Activated CD4-positive, alpha-beta T cell treated with anti-CD3 and anti-CD28 coated beads for 36 hours (primary cell): ENCODE results near the gene CKS1B. TPM values are rescaled to one million over a fixed set of nuclear protein-coding genes. Genes with fewer than 3 reads are reported as not detected.
A peak's percentile ranks its signal among the peaks of the same experiment; 100 is the strongest.
"Not testable (repeated sequence)": the region's sequence is repeated elsewhere in the genome, so short reads cannot be mapped to it uniquely, and the experiment has no call there.

Experiments
- ATAC-seq: fragments of 200-7000 bp; cut with Tn5 transposase; one replicate; pipeline ENCODE4 v1.10.0; 2021; ENCODE audit warnings: mild to moderate bottlenecking, moderate library complexity
- CTCF ChIA-PET: fragments of 350-600 bp; sonication (Branson Sonifier 250); formaldehyde crosslinking; loops from one replicate; lab custom pipeline; 2021; ENCODE audit warnings: antibody characterized with exemption; lab: Charles Lee
- POLR2A ChIA-PET: fragments of 350-600 bp; sonication (Branson Sonifier 250); formaldehyde crosslinking; loops from one replicate; lab custom pipeline; 2021; ENCODE audit warnings: antibody characterized with exemption, inconsistent platforms; lab: Charles Lee
- DNase-seq: peaks from one replicate; pipeline ENCODE4 v3.0.0-alpha.2; 2020
- H3K27ac Mint-ChIP-seq: one replicate; pipeline ENCODE4 v1.8.0; 2021; ENCODE audit warnings: mixed read lengths
- H3K27me3 Mint-ChIP-seq: one replicate; pipeline ENCODE4 v1.8.0; 2021; ENCODE audit warnings: mixed read lengths
- H3K36me3 Mint-ChIP-seq: one replicate; pipeline ENCODE4 v1.8.0; 2021; ENCODE audit warnings: low read depth, mixed read lengths
- H3K4me1 Mint-ChIP-seq: one replicate; pipeline ENCODE4 v1.8.0; 2021; ENCODE audit warnings: mixed read lengths
- H3K4me3 Mint-ChIP-seq: one replicate; pipeline ENCODE4 v1.8.0; 2021; ENCODE audit warnings: mild to moderate bottlenecking, moderate library complexity, mixed read lengths
- H3K9me3 Mint-ChIP-seq: one replicate; pipeline ENCODE4 v1.8.0; 2021; ENCODE audit warnings: low read depth, mixed read lengths
- intact Hi-C, 2 experiments: fragments of 100-400 bp; cut with DNase I in 1 of 2; cut with micrococcal nuclease in 1 of 2; formaldehyde crosslinking; loops; one replicate each; pipeline versions ENCODE4 v1.14.2 to v1.15.1; 2022 to 2024; cut with DNase I, micrococcal nuclease
- total RNA-seq, 2 experiments: library from RNA; stranded (reverse); gene quantifications; one replicate each; pipeline ENCODE4 v1.2.3, GENCODE V29; 2021

Gene CKS1B
- total RNA-seq, 2 experiments from 2014 or later = 190 to 196 TPM

- Mint-ChIP-seq H3K4me3 (no peak overlapping the region), H3K9me3 (no peaks in the 10 kb centered on the region), H3K36me3 (peaks cover 31% of the 10 kb centered on the region), H3K27me3 (no peaks in the 10 kb centered on the region), H3K27ac (no peak overlapping the region), H3K4me1 (peaks cover 25% of the 10 kb centered on the region)
- intact Hi-C loops = loop anchor here (1.0 to 5.0 kb wide), 10 partner anchors 10 to 188 kb away; partner anchors contain the start of genes ADAM15 (in 2 of the 2), CKS1B (in 2 of the 2), KRTCAP2 (in 1 of the 2) and PYGO2 (in 1 of the 2)
- ATAC-seq (no peak), DNase-seq (peak; percentile 32)
- ChIA-PET POLR2A (interaction anchor here (0.6 to 2.5 kb wide), 6 partner anchors 10 to 99 kb away, joined by 3 to 10 read pairs (median 4); partner anchors contain the start of gene PYGO2), CTCF (interaction anchor here (0.5 to 6.5 kb wide), 17 partner anchors 12 to 649 kb away, joined by 3 to 82 read pairs (median 4); partner anchors contain the start of genes LENEP and PBXIP1)
These were observed 9.4 kb downstream of the CKS1B start for GRCh38 chr1:154983776-154984466.

- ATAC-seq, H3K27me3 Mint-ChIP-seq, H3K27ac Mint-ChIP-seq, intact Hi-C loops, H3K9me3 Mint-ChIP-seq, DNase-seq, H3K4me3 Mint-ChIP-seq: not testable (repeated sequence)
- POLR2A ChIA-PET = interaction anchor here (0.8 kb wide), 1 partner anchor 10 kb away, joined by 6 read pairs; no protein-coding TSS in a partner anchor
- H3K36me3 Mint-ChIP-seq = peaks cover 26% of the 10 kb centered on the region
- H3K4me1 Mint-ChIP-seq = peaks cover 23% of the 10 kb centered on the region
- CTCF ChIA-PET = interaction anchor here (1.1 to 6.5 kb wide), 3 partner anchors 10 to 25 kb away, joined by 3 to 82 read pairs (median 4); partner anchors contain the start of genes LENEP and PYGO2
These were observed 12.3 kb downstream of the CKS1B start for GRCh38 chr1:154986736-154987135.

- ATAC-seq (no peak), DNase-seq (no peak)
- no peaks in the 10 kb centered on the region for H3K9me3 Mint-ChIP-seq
- no peak overlapping the region for H3K4me3 Mint-ChIP-seq
- no peaks in the 10 kb centered on the region for H3K27me3 Mint-ChIP-seq
- intact Hi-C loops = no loop called here
- CTCF ChIA-PET = interaction anchor here (1.2 to 2.2 kb wide), 2 partner anchors 11 to 26 kb away, joined by 3 to 9 read pairs; partner anchors contain the start of gene PYGO2
- POLR2A ChIA-PET = no interaction called here
- H3K36me3 Mint-ChIP-seq = peaks cover 24% of the 10 kb centered on the region
- H3K27ac Mint-ChIP-seq = no peak overlapping the region
- H3K4me1 Mint-ChIP-seq = peaks cover 21% of the 10 kb centered on the region
These were observed 12.8 kb downstream of the CKS1B start for GRCh38 chr1:154987326-154987725.

- intact Hi-C loops = no loop called here
- peaks cover 19% of the 10 kb centered on the region for H3K4me1 Mint-ChIP-seq
These were observed 13.8 kb downstream of the CKS1B start for GRCh38 chr1:154988058-154988954.

GRCh38 chr1:154989195-154989860, 14.8 kb downstream of the CKS1B start:
- ChIA-PET POLR2A (no interaction called here), CTCF (interaction anchor here (1.0 to 2.2 kb wide), 2 partner anchors 9 to 27 kb away, joined by 3 to 9 read pairs; no protein-coding TSS in a partner anchor)
- H3K36me3 Mint-ChIP-seq = peaks cover 23% of the 10 kb centered on the region
- DNase-seq (no peak), ATAC-seq (no peak)
- no peak overlapping the region for H3K27ac Mint-ChIP-seq
- no peaks in the 10 kb centered on the region for H3K27me3 Mint-ChIP-seq
- H3K4me1 Mint-ChIP-seq = peaks cover 15% of the 10 kb centered on the region
- H3K9me3 Mint-ChIP-seq = no peaks in the 10 kb centered on the region
- intact Hi-C loops = no loop called here
- no peak overlapping the region for H3K4me3 Mint-ChIP-seq

More at GRCh38 chr1:154988058-154988954, 13.8 kb downstream of the CKS1B start:
- ATAC-seq (no peak), DNase-seq (peak; percentile 32)
- no peak overlapping the region for H3K4me3 Mint-ChIP-seq
- H3K36me3 Mint-ChIP-seq = peaks cover 23% of the 10 kb centered on the region
- no peak overlapping the region for H3K27ac Mint-ChIP-seq
- H3K27me3 Mint-ChIP-seq = no peaks in the 10 kb centered on the region
- CTCF ChIA-PET = interaction anchor here (1.0 to 2.2 kb wide), 5 partner anchors 10 to 52 kb away, joined by 3 to 9 read pairs (median 3); partner anchors contain the start of gene PYGO2
- no peaks in the 10 kb centered on the region for H3K9me3 Mint-ChIP-seq
- POLR2A ChIA-PET = interaction anchor here (0.7 kb wide), 1 partner anchor 9 kb away, joined by 3 read pairs; no protein-coding TSS in a partner anchor

GRCh38 chr1:154990276-154990675, 15.8 kb downstream of the CKS1B start:
- POLR2A ChIA-PET = interaction anchor here (0.6 kb wide), 1 partner anchor 234 kb away, joined by 3 read pairs; no protein-coding TSS in a partner anchor
- DNase-seq (no peak), ATAC-seq (no peak)
- Mint-ChIP-seq H3K4me3 (no peak overlapping the region), H3K9me3 (no peaks in the 10 kb centered on the region), H3K4me1 (peaks cover 9% of the 10 kb centered on the region), H3K36me3 (peaks cover 20% of the 10 kb centered on the region), H3K27ac (no peak overlapping the region), H3K27me3 (no peaks in the 10 kb centered on the region)
- intact Hi-C loops = no loop called here
- CTCF ChIA-PET = no interaction called here

- ATAC-seq = peak; percentile 14
- Mint-ChIP-seq H3K27ac (no peak overlapping the region), H3K27me3 (no peaks in the 10 kb centered on the region), H3K36me3 (peaks cover 13% of the 10 kb centered on the region), H3K4me3 (no peak overlapping the region), H3K4me1 (peaks cover 23% of the 10 kb centered on the region), H3K9me3 (no peaks in the 10 kb centered on the region)
- intact Hi-C loops = no loop called here
- POLR2A ChIA-PET = interaction anchor here (0.7 to 1.3 kb wide), 2 partner anchors 19 to 37 kb away, joined by 3 to 4 read pairs; partner anchors contain the start of gene PBXIP1
- peak; percentile 24 for DNase-seq
- CTCF ChIA-PET = interaction anchor here (1.3 to 8.6 kb wide), 3 partner anchors 9 to 92 kb away, joined by 3 to 82 read pairs (median 6); partner anchors contain the start of gene FLAD1
These were observed 18.5 kb downstream of the CKS1B start for GRCh38 chr1:154992721-154993571.

- DNase-seq = no peak
- H3K4me3 Mint-ChIP-seq = no peak within 1 kb of the TSS
- H3K27me3 Mint-ChIP-seq = no peaks in the 10 kb centered on the region
- peaks cover 26% of the 10 kb centered on the region for H3K4me1 Mint-ChIP-seq
- H3K36me3 Mint-ChIP-seq = peaks cover 9% of the 10 kb centered on the region
- intact Hi-C loops = no loop called here
- ChIA-PET CTCF (interaction anchor here (0.7 to 8.6 kb wide), 8 partner anchors 10 to 907 kb away, joined by 3 to 82 read pairs (median 4); partner anchors contain the start of gene FLAD1), POLR2A (interaction anchor here (1.1 to 1.3 kb wide), 2 partner anchors 14 to 20 kb away, joined by 3 to 4 read pairs; no protein-coding TSS in a partner anchor)
- no peak within 1 kb of the TSS for H3K27ac Mint-ChIP-seq
- no peaks in the 10 kb centered on the region for H3K9me3 Mint-ChIP-seq
- no peak for ATAC-seq
These were observed 19.2 kb downstream of the CKS1B start, which contains the start of gene LENEP for GRCh38 chr1:154993572-154994268. Gene LENEP, plus strand, starts transcription at chr1:154993586. Its CDS starts 22 bp downstream, at chr1:154993608.

GRCh38 chr1:154994269-154994587, 19.7 kb downstream of the CKS1B start:
- no peak for DNase-seq
- CTCF ChIA-PET = interaction anchor here (0.7 to 8.6 kb wide), 10 partner anchors 11 to 906 kb away, joined by 3 to 82 read pairs (median 4); partner anchors contain the start of genes ADAM15 and FLAD1
- no peak overlapping the region for H3K4me3 Mint-ChIP-seq

More at GRCh38 chr1:154994269-154994587, 19.7 kb downstream of the CKS1B start:
- Mint-ChIP-seq H3K36me3 (peaks cover 5% of the 10 kb centered on the region), H3K4me1 (peaks cover 27% of the 10 kb centered on the region), H3K27ac (no peak overlapping the region), H3K9me3 (no peaks in the 10 kb centered on the region), H3K27me3 (no peaks in the 10 kb centered on the region)
- no peak for ATAC-seq
- intact Hi-C loops = no loop called here
- POLR2A ChIA-PET = interaction anchor here (1.1 kb wide), 1 partner anchor 14 kb away, joined by 4 read pairs; no protein-coding TSS in a partner anchor
